Measurements from ENCODE around the gene PRMT7.

PRMT7 gene

DNA sequence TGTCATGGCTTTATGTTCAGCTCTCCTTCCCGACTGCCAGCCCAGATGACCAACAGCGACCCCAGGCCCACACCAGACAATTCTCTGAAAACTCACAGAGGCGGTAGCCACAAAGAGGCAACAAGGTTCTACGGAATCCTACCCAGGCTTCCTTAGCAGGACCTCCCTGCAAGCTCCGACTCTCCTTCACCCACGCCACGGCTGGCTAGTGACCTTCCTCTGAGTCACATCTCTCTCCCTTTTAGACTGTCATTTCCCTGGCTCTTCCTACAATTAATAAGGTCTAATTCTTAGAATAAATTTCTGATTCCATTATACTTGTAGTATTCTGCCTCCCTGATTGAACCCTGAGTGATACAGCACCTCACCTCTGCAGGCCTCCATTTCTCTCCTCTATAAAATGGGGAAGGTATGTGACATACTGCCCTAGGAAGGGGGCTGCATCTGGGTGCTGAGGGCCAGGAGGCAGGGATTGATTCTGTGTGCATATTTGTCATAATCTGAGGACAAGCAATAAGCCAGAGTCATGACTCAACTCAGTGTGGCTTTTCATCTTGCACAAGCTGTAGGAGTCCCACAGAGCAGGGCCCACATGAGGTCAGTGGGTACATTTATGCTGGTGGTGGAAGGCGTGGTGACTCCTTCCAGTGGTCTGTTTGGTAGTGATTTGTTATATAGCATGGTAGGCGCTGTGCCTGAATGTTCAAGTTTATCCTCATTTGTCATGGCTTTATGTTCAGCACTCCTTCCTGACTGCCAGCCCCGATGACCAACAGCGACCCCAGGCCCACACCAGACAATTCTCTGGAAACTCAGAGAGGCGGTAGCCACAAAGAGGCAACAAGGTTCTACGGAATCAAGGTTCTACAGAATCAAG lies 91.3 kb downstream of the PRMT7 start:
- no peak for DNase-seq (ENCODE audit: extremely low spot score)
- ChIA-PET CTCF (no interaction called here), POLR2A (interaction anchor here (0.7 kb wide), 1 partner anchor 970 kb away, joined by 3 read pairs; no protein-coding TSS in a partner anchor)
- TF ChIP-seq, protein P1, sequence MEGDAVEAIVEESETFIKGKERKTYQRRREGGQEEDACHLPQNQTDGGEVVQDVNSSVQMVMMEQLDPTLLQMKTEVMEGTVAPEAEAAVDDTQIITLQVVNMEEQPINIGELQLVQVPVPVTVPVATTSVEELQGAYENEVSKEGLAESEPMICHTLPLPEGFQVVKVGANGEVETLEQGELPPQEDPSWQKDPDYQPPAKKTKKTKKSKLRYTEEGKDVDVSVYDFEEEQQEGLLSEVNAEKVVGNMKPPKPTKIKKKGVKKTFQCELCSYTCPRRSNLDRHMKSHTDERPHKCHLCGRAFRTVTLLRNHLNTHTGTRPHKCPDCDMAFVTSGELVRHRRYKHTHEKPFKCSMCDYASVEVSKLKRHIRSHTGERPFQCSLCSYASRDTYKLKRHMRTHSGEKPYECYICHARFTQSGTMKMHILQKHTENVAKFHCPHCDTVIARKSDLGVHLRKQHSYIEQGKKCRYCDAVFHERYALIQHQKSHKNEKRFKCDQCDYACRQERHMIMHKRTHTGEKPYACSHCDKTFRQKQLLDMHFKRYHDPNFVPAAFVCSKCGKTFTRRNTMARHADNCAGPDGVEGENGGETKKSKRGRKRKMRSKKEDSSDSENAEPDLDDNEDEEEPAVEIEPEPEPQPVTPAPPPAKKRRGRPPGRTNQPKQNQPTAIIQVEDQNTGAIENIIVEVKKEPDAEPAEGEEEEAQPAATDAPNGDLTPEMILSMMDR (IDR thresholded peaks at IDR 0.05; ENCODE audit: control extremely low read depth, extremely low read depth, low read depth, missing control alignments), result no peak

DNA sequence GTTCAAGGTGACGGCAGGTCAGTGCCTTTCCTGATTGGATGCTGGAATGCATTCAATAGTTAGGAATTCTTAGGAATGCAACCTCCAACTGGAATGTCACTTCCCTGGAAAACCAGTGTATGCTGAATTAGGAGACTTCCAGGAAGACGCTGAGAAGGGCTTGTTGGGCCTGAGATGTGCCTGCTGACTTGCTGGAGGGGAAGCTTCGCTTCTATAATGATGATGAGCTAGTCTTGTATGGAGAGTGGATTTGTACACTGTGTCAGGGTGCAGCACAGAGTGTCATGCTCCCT lies 91.9 kb downstream of the PRMT7 start:
- ChIA-PET POLR2A (interaction anchor here (0.7 kb wide), 1 partner anchor 970 kb away, joined by 3 read pairs; no protein-coding TSS in a partner anchor), CTCF (no interaction called here)
- DNase-seq (ENCODE audit: extremely low spot score), result no peak
- TF ChIP-seq, protein P1 (IDR thresholded peaks at IDR 0.05; ENCODE audit: control extremely low read depth, extremely low read depth, low read depth, missing control alignments), result no peak

GRCh38 chr16:68403177-68403576 lies 92.4 kb downstream of the PRMT7 start:
- DNase-seq (ENCODE audit: extremely low spot score), result no peak
- ChIA-PET CTCF (no interaction called here), POLR2A (interaction anchor here (0.7 kb wide), 1 partner anchor 969 kb away, joined by 3 read pairs; no protein-coding TSS in a partner anchor)
- TF ChIP-seq, protein P1 (IDR thresholded peaks at IDR 0.05; ENCODE audit: control extremely low read depth, extremely low read depth, low read depth, missing control alignments), result no peak

DNA sequence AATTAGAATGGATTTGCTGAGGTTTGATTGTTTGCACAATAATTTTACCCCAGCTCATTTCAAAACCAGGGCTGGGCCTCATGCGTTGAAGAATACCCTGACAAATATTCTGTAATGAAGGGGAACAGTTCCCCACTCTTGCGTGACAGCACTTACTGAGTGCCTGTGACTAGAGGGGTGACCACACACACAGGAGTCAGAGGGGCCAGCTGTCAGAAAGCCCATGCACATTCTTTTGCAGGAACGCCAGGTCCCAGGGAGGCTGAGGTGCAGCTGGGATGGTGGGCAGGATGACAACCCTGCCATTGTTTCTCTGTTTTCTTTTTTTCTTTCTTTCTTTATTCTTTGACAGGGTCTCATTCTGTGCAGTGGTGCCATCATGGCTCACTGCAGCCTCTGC lies 92.9 kb downstream of the PRMT7 start:
- no peak for DNase-seq (ENCODE audit: extremely low spot score)
- TF ChIP-seq, protein P1 (IDR thresholded peaks at IDR 0.05; ENCODE audit: control extremely low read depth, extremely low read depth, low read depth, missing control alignments), result no peak
- ChIA-PET POLR2A (no interaction called here), CTCF (interaction anchor here (0.6 kb wide), 1 partner anchor 9 kb away, joined by 3 read pairs; no protein-coding TSS in a partner anchor)

GRCh38 chr16:68404736-68405345 lies 94.0 kb downstream of the PRMT7 start:
- ChIA-PET CTCF (interaction anchor here (9.3 kb wide), 1 partner anchor 9 kb away, joined by 52 read pairs; no protein-coding TSS in a partner anchor), POLR2A (no interaction called here)
- TF ChIP-seq, protein P1 (IDR thresholded peaks at IDR 0.05; ENCODE audit: control extremely low read depth, extremely low read depth, low read depth, missing control alignments), result no peak
- DNase-seq (ENCODE audit: extremely low spot score), result no peak

DNA sequence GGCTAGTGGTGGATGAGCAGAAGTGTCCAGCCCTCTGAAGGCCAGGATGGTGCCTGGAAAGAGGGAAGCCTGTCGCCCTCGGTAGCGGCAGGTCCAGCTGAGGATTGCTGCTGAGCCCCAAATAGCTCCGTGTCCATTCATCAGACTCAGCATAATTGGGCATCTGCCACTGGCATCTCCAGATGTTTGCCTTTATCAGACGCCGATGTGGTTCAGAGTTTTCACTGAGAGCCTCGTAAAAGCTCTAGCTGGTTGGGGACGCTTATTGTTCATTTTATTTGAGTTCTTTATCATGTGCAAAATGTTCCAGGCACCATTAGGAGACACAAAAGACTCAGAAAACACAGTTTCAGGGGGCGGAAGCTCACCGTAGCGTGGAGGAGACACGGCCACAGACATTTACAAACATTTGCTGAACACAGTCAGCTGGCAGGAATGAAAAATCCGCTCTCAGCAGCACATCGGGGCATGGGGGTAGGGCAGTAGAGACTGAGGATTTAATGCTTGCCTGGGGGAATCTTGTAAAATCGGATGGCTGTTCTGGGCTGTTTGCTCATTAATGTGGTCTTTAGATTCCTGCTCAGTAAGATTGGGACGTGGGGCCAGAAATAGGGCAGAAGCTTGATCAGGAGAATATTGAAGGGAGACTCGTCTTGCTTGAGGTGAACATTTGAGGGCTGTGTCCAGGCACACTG lies 95.8 kb downstream of the PRMT7 start:
- TF ChIP-seq, protein P1 (IDR thresholded peaks at IDR 0.05; ENCODE audit: control extremely low read depth, extremely low read depth, low read depth, missing control alignments), result no peak
- no peak for DNase-seq (ENCODE audit: extremely low spot score)
- ChIA-PET CTCF (interaction anchor here (0.9 to 9.3 kb wide), 6 partner anchors 9 to 114 kb away, joined by 3 to 52 read pairs (median 3); no protein-coding TSS in a partner anchor), POLR2A (no interaction called here)

Data from GM10248 (cell line).